Posterior cingulate gyrus (tissue), 11 donors: ENCODE results near the gene TMEM95.

Source experiments
- DNase-seq, 10 donors: peaks; one replicate each; pipeline versions ENCODE4 v3.0.0 to v3.0.0-alpha.2; 2020 to 2021; ENCODE audit warnings: mixed read lengths in 3 of 10
- intact Hi-C: fragments of 100-400 bp; cut with DNase I; formaldehyde crosslinking; loops from one replicate; pipeline ENCODE4 v1.15.1; 2023

The TMEM95 gene

DNA sequence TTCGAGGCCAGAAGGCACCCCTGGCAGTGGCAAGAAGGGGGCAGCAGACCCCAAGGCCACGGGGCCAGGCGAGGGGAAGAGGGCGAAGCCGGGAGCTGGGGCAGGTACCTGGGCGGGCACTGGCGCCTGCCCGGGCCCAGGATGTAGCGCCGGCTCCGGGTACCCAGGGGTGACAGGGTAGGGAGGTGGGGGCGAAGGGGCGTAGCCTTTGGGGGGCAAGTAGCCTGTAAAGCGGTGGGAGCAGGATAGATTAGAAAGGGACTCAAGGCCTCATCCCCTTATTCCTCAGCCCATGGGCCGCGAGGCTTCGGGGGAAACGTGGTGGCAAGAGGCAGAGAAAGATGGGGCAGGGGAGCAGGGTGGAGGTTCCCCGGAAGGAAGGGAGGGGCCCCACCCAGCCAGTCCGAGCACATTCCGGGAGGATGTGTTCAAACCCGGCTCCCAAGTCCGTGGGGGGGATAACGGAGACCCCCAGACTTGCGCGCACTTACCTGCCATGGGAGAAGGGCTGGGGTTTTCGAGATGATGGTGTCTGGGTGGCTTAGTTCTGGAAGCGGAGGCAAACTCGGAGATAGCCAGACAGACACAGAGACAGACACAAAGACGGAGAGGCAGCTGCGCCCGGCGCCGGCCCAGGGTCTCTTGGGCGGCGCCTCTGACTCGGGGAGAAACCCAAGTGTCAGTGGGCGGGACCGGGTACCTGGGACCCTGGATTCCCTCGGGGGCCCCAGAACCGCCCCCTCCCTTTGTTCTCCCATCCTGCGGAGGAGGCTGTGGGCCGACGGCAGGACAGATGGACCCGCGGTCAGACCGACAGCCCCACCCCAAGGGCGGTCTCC lies 38.9 kb downstream of the TMEM95 start:
- intact Hi-C loops, result loop anchor here (5.0 kb wide), 1 partner anchor 43 kb away; the partner anchor contains the start of genes FGF11 and TMEM102
- peak in 1 of 10 donors; percentile 82 for DNase-seq

DNA sequence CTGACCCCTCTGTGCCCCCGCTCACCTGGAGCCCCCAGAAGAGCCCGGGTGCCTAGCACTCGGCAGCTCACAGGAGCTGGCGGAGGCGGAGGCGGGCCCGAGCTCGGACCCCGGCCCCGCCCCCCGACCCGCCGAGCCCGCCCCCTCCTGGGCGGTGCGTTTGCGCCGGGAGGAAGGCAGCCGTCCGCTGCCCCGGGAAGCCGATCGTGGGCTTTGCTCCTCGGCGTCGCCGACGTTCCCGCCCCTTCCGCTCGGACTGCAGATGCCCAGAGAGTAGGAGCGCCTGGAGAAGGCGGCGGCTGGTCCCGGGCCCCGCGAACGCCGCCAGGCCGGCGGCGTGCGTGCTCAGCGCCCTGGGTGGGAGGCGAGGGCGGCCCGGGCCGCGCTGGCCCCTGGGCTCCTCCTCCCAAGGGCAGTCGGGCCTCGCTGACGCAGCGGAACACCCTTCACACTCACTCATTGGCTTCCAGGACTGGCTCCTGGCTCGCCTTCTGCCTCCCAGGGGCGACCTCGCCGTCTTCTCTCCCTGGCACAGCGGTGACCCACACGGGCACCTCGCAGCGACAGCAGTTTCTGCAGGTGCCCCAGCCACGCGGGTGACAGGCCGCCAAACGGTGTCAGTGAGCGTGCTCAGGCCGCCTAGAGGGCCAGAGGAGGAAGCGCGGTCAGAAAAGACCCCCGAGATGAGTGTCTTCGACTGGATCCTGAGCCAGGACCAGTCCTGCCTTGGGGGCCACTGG lies 39.7 kb downstream of the TMEM95 start, which contains the start of gene PLSCR3:
Gene PLSCR3, minus strand, starts transcription at position 74 of the 740 bp plus-strand sequence. CDS start 415 bp downstream, outside the sequence.
- peak; percentile 73 to 98 (median 87) for DNase-seq
- intact Hi-C loops, result loop anchor here (5.0 kb wide), 1 partner anchor 43 kb away; the partner anchor contains the start of genes FGF11 and TMEM102

DNA sequence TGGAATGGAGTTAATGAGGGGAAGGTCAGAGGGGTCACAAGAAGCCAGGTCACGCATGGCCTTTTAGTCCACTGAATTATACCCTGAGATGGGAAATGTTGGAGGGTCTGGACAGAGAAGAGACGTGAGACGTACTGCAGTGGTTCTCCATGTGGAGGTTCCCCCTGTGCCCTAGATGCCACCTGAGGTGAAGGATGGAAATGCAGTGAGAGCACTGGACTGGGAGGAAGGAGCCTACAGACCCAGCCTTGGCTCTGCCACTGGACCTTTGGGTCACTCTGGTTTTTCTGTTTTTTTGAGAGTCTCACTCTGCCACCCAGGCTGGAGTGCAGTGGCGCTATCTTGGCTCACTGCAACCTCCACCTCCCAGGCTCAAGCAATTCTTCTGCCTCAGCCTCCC lies 41.2 kb downstream of the TMEM95 start:
- intact Hi-C loops, result no loop called here

DNA sequence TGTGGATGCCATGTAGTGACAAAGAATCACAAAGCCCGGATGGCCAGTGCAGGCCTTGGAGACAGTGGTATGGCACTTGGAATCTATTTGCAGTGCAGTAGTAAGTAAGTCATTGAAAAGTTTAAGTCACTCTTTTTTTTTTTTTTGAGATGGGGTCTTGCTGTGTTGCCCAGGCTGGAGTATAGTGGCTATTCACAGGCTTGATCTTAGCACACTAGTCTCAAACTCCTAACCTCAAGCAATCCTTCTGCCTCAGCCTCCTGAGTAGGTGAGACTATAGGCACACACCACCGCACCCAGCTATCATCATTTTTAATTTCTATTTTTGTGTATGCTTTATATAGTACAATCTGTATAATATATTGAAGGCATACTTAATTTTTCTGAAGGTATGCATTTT lies 43.7 kb downstream of the TMEM95 start:
- intact Hi-C loops, result no loop called here
- peak in 1 of 10 donors; percentile 42 for DNase-seq

More for the DNA sequence above, 41.2 kb downstream of the TMEM95 start:
- no peak for DNase-seq

DNA sequence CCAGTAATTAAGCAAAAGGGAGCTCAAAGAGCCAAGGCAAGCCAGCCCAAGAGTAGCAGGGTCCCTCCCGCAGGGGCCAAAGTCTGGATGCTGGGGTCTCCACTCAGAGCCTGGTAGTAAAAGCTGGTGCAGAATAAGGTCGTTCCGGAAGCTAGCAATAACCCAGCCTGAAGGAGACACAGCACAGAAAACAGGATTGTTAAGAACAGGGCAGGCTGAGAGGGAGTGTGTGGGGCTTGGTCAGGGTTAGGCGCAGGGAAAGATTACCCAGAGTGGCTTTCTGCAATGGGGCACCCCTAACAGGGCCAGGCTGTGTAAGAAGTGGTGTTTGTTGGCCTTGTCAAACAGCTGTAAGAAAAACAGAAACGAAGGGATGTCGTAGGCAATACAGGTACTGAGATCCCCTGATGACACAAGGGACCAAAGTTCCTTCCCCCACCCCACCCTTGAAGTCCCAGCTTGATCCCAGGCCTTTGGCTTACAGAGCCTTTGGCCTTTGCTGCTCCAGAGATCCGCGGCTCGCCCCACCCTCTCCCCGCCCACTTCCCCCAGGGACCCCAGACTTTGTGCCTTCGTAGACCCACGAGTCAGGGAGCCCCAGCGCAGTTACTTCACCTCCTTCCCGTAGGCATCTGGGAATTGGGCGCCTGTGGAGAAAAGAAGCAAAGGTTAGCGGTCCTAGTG lies 48.2 kb downstream of the TMEM95 start:
- DNase-seq, result peak in 1 of 10 donors; percentile 67
- intact Hi-C loops, result loop anchor here (5.0 kb wide), 1 partner anchor 284 kb away; the partner anchor contains the start of genes TP53 and WRAP53

DNA sequence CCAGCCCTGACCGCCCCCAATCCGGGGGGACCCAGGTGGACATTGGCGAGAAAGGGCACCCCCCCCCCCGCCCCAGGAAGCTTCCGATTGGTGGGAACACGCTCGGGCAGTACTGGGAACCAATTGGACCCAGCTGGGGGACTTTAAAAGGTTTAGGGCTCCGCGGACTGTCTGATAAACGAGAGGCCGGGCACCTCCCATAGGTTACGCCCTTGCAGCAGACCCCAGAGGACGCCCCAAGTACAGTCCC lies 48.7 kb downstream of the TMEM95 start:
- no peak for DNase-seq
- intact Hi-C loops, result loop anchor here (5.0 kb wide), 1 partner anchor 284 kb away; the partner anchor contains the start of genes TP53 and WRAP53

DNA sequence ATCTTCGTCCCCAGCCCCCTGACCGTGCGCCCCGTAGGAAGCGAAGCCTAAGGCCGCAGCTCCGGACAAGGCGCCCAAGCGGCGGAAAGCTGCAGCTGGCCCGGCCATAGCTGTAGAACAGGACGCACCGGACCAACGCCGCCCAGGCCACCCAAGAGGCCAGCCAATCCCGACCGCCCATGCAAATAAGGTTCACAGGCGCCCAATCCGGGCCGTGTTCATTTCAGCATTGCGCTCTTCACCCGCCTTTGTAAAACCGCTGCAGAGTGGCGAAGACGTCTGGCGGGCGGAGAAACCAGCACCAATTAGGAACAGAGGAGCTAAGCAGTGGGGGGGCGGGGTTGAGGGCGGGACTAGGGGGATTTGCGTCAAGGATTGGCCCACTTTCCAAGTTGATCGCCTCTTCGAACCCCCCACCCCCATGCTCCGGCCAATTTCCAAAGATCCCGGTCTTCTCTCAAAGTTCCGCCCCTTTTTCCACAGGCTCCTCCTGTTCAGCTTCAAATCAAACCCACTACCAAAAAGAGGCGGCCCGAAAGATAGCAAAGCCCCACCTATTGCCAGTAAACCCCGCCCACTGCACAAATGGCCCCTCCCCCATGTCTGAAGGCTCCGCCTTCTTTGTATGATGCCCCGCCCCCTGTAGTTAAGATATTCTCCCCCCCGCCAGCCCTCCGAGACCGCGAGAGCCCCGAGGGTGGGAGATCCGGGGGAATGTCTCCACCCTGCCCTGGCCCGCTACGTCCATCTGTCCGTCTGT lies 49.2 kb downstream of the TMEM95 start, which contains the start of gene TMEM256:
Gene TMEM256, minus strand, starts transcription at position 121 of the 760 bp plus-strand sequence. Its CDS starts 13 bp downstream, at position 108.
- DNase-seq, result peak; percentile 99 to 100 (median 100)
- intact Hi-C loops, result loop anchor here (2.0 to 5.0 kb wide), 3 partner anchors 53 to 283 kb away; partner anchors contain the start of genes POLR2A, TP53 and WRAP53

DNA sequence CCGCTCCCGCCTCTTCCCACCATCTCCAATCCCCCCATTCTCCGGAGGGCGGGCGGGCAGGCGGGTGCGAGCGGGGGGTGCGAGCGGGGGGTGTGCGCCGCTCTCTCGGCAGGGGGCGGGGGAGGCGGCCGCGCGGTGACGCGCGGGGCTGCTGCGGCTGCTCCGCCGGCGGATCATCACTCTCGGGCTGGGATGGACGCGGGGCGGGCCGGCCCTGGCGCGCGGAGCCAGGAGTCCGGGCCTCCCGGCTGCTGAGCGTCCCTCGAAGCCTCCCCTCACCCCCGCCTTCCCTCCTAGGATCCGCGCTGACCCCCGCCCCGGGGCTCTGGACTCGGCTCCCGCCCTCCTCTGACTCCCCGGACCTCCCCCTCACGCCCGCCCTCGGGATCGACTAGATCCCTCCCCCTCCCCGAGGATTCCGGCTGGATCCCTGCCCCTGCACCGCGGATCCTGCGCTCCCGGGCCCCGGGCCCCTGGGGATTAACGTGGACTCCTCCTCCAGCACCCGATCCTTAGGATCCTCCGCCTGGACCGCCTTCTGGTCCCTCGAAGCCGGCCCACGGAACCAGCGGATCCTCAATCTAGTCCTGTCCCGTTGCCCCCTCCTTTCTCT lies 49.9 kb downstream of the TMEM95 start:
- peak in 6 of 10 donors; percentile 38 to 90 (median 81) for DNase-seq
- intact Hi-C loops, result loop anchor here (2.0 to 5.0 kb wide), 3 partner anchors 54 to 282 kb away; partner anchors contain the start of genes POLR2A, TP53 and WRAP53

DNA sequence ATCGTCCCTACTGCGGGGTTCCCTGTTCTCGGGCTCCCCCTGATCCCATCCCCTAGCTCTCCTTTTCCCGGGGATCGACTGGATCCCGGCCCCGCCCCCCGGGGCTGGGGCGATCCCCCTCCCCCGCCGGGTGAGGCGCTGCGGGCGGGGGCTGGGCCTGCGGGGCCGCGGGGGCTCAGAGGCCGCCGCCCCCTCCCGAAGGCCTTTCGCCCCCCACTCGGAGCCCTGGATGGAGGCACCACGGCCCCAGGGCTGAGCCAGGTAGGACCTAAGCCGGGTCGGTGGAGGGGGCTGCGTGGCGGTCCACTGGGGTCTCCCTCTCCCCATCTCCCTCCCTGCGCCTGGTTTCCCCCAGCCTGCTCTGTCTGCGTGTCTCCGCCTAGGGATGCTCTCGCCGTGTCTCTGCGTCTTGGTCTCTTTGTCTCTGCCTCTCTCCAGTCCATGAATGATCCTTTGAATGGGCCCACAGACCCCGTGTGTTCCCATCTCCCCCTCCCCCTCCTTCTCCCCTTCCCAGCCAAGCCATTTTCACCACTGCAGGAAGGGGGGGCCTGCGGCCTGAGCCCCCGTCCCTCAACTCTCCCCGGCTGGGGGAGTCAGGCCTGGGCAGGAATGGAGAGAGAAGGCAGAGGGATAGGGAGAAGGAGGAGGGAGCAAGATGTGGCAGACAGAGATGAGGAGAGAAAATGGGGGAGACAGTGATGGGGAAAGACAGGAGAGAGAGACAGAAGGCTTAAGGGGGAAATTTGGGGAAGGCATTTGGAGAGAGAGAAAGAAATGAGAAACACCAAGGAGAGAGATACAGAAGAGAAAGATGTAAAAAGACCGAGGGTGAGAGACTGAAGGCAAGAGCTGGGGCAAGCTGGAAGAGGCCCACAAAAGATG lies 50.6 kb downstream of the TMEM95 start:
- intact Hi-C loops, result loop anchor here (2.0 kb wide), 2 partner anchors 55 to 79 kb away; partner anchors contain the start of gene POLR2A
- no peak for DNase-seq

DNA sequence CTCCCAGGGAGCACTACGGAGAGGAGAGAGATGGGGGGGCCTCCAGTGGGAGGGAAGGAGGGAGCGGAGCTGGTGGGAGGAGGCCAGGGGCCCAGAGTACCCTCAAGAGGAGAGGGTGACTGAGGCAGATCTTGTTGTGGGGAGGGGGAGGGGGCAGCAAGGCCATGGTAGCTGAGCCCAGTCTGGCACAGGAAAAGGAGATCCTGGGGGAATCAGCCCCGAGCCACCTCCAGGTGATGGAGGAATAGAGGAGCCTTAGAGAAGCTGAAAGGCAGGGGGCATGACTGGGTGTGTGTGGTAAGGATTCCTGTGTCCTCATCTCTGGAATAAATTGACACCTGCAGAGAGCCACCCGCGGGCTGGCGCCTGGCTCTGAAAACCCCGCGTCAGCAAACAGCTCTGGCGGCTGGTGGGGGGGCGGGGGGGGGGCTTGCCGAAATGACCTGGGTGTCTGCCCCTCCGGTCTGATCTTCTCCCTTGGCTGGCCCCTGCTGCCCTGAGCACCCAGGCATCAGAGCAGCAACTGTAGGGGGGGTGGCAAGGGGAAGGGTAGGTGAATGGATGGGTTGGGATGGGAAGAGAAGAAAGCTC lies 51.4 kb downstream of the TMEM95 start:
- intact Hi-C loops, result no loop called here
- DNase-seq, result no peak
